Neural cell (in vitro differentiated cells): ENCODE results near the gene BICDL1. TPM values are rescaled to one million over a fixed set of nuclear protein-coding genes. Genes with fewer than 3 reads are reported as not detected.

Source experiments
- H2AFZ ChIP-seq: fragments of 200-600, 300-800 bp; sonication (generic), shearing (Covaris generic); 2 replicates; pipeline ENCODE4 v1.6.0; 2014; ENCODE audit warnings: low read depth, mild to moderate bottlenecking, antibody characterized with exemption, low read length, moderate library complexity
- H3F3A ChIP-seq: fragments of 200-600 bp; shearing (Covaris generic); 2 replicates; pipeline ENCODE4 v1.6.1; 2016; ENCODE audit warnings: mild to moderate bottlenecking, moderate library complexity, mixed read lengths, antibody characterized with exemption, low read length; ENCODE audit not compliant: insufficient read depth, poor library complexity, severe bottlenecking
- H3K27ac ChIP-seq: fragments of 200-600, 300-800 bp; sonication (generic), shearing (Covaris generic); 2 replicates; pipeline ENCODE4 v1.5.1; 2014; ENCODE audit warnings: mild to moderate bottlenecking, low read length, moderate library complexity
- H3K27me3 ChIP-seq: fragments of 300-800, 200-600 bp; sonication (generic), shearing (Covaris generic); 2 replicates; pipeline ENCODE4 v1.6.0; 2014; ENCODE audit warnings: mild to moderate bottlenecking, low read depth, low read length, moderate library complexity; ENCODE audit not compliant: insufficient read depth
- H3K36me3 ChIP-seq: fragments of 300-800, 200-600 bp; sonication (generic), shearing (Covaris generic); 2 replicates; pipeline ENCODE4 v1.5.1; 2014; ENCODE audit warnings: mild to moderate bottlenecking, antibody characterized with exemption, low read length, moderate library complexity; ENCODE audit not compliant: insufficient read depth
- H3K4me2 ChIP-seq: fragments of 300-800, 200-600 bp; sonication (generic), shearing (Covaris generic); 2 replicates; pipeline ENCODE4 v1.6.0; 2014; ENCODE audit warnings: mild to moderate bottlenecking, low read length
- H3K4me3 ChIP-seq: fragments of 300-800, 200-600 bp; sonication (generic), shearing (Covaris generic); 2 replicates; pipeline ENCODE4 v1.5.1; 2014; ENCODE audit warnings: mild to moderate bottlenecking, low read length, moderate library complexity
- H3K79me2 ChIP-seq: fragments of 200-600 bp; shearing (Covaris generic); replicated peaks from 2 replicates; pipeline ENCODE4 v1.6.0; 2014; ENCODE audit warnings: mild to moderate bottlenecking, low read length, moderate library complexity; ENCODE audit not compliant: insufficient read depth
- H3K9ac ChIP-seq: fragments of 300-800, 200-600 bp; sonication (generic), shearing (Covaris generic); 2 replicates; pipeline ENCODE4 v1.6.1; 2016; ENCODE audit warnings: mild to moderate bottlenecking, low read length, mixed read lengths
- H3K9me2 ChIP-seq: fragments of 200-600 bp; shearing (Covaris generic); 2 replicates; pipeline ENCODE4 v1.6.1; 2016; ENCODE audit warnings: mild to moderate bottlenecking, low read length, mixed read lengths; ENCODE audit not compliant: insufficient read depth
- H3K9me3 ChIP-seq: fragments of 200-600, 300-800 bp; sonication (generic), shearing (Covaris generic); 2 replicates; pipeline ENCODE4 v1.6.1; 2016; ENCODE audit warnings: mild to moderate bottlenecking, mixed run types, low read length, moderate library complexity, mixed read lengths
- H4K20me1 ChIP-seq: fragments of 200-600 bp; shearing (Covaris generic); 2 replicates; pipeline ENCODE4 v1.6.1; 2016; ENCODE audit warnings: mild to moderate bottlenecking, mixed run types; ENCODE audit not compliant: insufficient read depth
- CTCF ChIP-seq: fragments of 450-650 bp; IDR thresholded peaks from 2 replicates; pipeline ENCODE4 v1.5.1; 2014; ENCODE audit warnings: antibody characterized with exemption, mild to moderate bottlenecking, moderate library complexity; ENCODE audit not compliant: poor library complexity, severe bottlenecking
- EP300 ChIP-seq: fragments of 450-650 bp; conservative IDR thresholded peaks from 2 replicates; pipeline ENCODE4 v1.6.1; 2014; ENCODE audit warnings: antibody characterized with exemption, mild to moderate bottlenecking, moderate library complexity; ENCODE audit not compliant: poor library complexity, severe bottlenecking
- EZH2 ChIP-seq: fragments of 200-600, 300-800 bp; shearing (Covaris generic), sonication (generic); IDR thresholded peaks from 2 replicates; pipeline ENCODE4 v1.6.1; 2014; ENCODE audit warnings: antibody characterized with exemption, low read length, borderline replicate concordance, mild to moderate bottlenecking; ENCODE audit not compliant: insufficient read depth, poor library complexity, severe bottlenecking
- MXI1 ChIP-seq: fragments of 450-650 bp; conservative IDR thresholded peaks from 2 replicates; pipeline ENCODE4 v1.6.1; 2014; ENCODE audit warnings: antibody characterized with exemption, mild to moderate bottlenecking; ENCODE audit not compliant: poor library complexity, severe bottlenecking
- POLR2AphosphoS5 ChIP-seq: IDR thresholded peaks from 2 replicates; pipeline ENCODE4 v1.6.1; 2012
- RAD21 ChIP-seq: fragments of 450-650 bp; conservative IDR thresholded peaks from 2 replicates; pipeline ENCODE4 v1.6.1; 2014; ENCODE audit warnings: antibody characterized with exemption, mild to moderate bottlenecking, moderate library complexity
- REST ChIP-seq: IDR thresholded peaks from 2 replicates; pipeline ENCODE4 v1.6.1; 2012; ENCODE audit warnings: borderline replicate concordance
- SMC3 ChIP-seq: fragments of 450-650 bp; conservative IDR thresholded peaks from 2 replicates; pipeline ENCODE4 v1.6.1; 2014; ENCODE audit warnings: antibody characterized with exemption, mild to moderate bottlenecking, moderate library complexity; ENCODE audit not compliant: poor library complexity
- TAF1 ChIP-seq: IDR thresholded peaks from 2 replicates; pipeline ENCODE4 v1.6.1; 2012; ENCODE audit warnings: low read depth
- polyA plus RNA-seq: library from polyadenylated mRNA; depleted of rRNA; stranded (reverse); fragments of >200 nt; gene quantifications from 2 replicates; pipeline ENCODE4 v1.2.3, GENCODE V29; 2014

The BICDL1 gene
- polyA plus RNA-seq, 1 donor from 2014 or later: 136 TPM

- TF ChIP-seq MXI1: no peak
- no peak for TF ChIP-seq RAD21
- TF ChIP-seq REST: no peak
- no peak for TF ChIP-seq TAF1
- no peak for TF ChIP-seq EP300
- no peak for TF ChIP-seq SMC3
- TF ChIP-seq CTCF: no peak
- TF ChIP-seq EZH2: no peak
- no peak for TF ChIP-seq POLR2AphosphoS5
- Histone ChIP-seq H3K4me2 (no peak overlapping the region), H4K20me1 (peaks cover 3% of the 10 kb centered on the region), H3K36me3 (no peaks in the 10 kb centered on the region), H3K9me2 (no peaks in the 10 kb centered on the region), H3K27me3 (no peaks in the 10 kb centered on the region), H3F3A (no peaks in the 10 kb centered on the region), H2AFZ (no peak overlapping the region), H3K79me2 (no peaks in the 10 kb centered on the region), H3K27ac (no peak overlapping the region), H3K4me3 (no peak overlapping the region), H3K9me3 (no peaks in the 10 kb centered on the region), H3K9ac (no peak overlapping the region)
Observed at GRCh38 chr12:120101182-120101581, 112.1 kb downstream of the BICDL1 start.

GRCh38 chr12:120101617-120102016 lies 112.6 kb downstream of the BICDL1 start:
- Histone ChIP-seq H3K27ac (no peak overlapping the region), H3K4me3 (no peak overlapping the region), H3K36me3 (no peaks in the 10 kb centered on the region), H3K79me2 (no peaks in the 10 kb centered on the region), H3K9ac (no peak overlapping the region), H3K9me3 (no peaks in the 10 kb centered on the region), H4K20me1 (peaks cover 3% of the 10 kb centered on the region), H2AFZ (no peak overlapping the region), H3K4me2 (no peak overlapping the region), H3K9me2 (no peaks in the 10 kb centered on the region), H3K27me3 (no peaks in the 10 kb centered on the region), H3F3A (no peaks in the 10 kb centered on the region)
- TF ChIP-seq SMC3: no peak
- TF ChIP-seq EP300: no peak
- no peak for TF ChIP-seq RAD21
- no peak for TF ChIP-seq REST
- no peak for TF ChIP-seq CTCF
